Astrocyte of the cerebellum (primary cell): ENCODE data around the gene COL4A4.

Source experiments
- DNase-seq: peaks from one replicate; pipeline ENCODE4 v3.0.0-alpha.2; 2011; ENCODE audit warnings: low read depth
- H3K4me3 ChIP-seq: 2 replicates; pipeline ENCODE4 v1.5.1; 2011; ENCODE audit warnings: mild to moderate bottlenecking, low read depth, low read length, moderate library complexity
- in situ Hi-C: cut with HindIII; loops from 2 replicates; pipeline ENCODE4 v1.10.0; 2017; ENCODE audit warnings: low sequenced_read_pairs
- TF ChIP-seq, protein P1 (sequence below): IDR thresholded peaks from 2 replicates; pipeline ENCODE4 v1.5.1; 2012; ENCODE audit warnings: low read length, low read depth, moderate library complexity, mild to moderate bottlenecking; ENCODE audit errors: missing control alignments

COL4A4 gene

DNA sequence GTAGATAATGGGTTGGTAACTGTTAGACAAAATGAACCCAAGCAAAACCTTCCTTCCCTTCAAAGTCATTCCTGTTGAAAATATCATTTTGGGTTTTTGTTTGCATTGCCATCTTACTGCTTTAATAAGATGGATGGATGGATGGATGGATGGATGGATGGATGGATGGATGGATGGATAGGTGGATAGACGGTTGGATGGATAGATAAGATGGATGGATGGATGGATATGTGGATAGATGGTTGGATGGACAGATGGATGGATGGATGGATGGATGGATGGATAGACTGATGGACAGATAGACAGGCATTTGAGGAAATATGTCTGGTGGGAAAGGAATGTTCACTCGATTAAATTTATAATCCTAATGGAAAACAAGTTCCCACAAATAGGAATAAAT lies 133.2 kb downstream of the COL4A4 start:
- in situ Hi-C loops = no loop called here
- TF ChIP-seq, protein P1, sequence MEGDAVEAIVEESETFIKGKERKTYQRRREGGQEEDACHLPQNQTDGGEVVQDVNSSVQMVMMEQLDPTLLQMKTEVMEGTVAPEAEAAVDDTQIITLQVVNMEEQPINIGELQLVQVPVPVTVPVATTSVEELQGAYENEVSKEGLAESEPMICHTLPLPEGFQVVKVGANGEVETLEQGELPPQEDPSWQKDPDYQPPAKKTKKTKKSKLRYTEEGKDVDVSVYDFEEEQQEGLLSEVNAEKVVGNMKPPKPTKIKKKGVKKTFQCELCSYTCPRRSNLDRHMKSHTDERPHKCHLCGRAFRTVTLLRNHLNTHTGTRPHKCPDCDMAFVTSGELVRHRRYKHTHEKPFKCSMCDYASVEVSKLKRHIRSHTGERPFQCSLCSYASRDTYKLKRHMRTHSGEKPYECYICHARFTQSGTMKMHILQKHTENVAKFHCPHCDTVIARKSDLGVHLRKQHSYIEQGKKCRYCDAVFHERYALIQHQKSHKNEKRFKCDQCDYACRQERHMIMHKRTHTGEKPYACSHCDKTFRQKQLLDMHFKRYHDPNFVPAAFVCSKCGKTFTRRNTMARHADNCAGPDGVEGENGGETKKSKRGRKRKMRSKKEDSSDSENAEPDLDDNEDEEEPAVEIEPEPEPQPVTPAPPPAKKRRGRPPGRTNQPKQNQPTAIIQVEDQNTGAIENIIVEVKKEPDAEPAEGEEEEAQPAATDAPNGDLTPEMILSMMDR = no peak
- DNase-seq = no peak
- H3K4me3 ChIP-seq = no peak overlapping the region

DNA sequence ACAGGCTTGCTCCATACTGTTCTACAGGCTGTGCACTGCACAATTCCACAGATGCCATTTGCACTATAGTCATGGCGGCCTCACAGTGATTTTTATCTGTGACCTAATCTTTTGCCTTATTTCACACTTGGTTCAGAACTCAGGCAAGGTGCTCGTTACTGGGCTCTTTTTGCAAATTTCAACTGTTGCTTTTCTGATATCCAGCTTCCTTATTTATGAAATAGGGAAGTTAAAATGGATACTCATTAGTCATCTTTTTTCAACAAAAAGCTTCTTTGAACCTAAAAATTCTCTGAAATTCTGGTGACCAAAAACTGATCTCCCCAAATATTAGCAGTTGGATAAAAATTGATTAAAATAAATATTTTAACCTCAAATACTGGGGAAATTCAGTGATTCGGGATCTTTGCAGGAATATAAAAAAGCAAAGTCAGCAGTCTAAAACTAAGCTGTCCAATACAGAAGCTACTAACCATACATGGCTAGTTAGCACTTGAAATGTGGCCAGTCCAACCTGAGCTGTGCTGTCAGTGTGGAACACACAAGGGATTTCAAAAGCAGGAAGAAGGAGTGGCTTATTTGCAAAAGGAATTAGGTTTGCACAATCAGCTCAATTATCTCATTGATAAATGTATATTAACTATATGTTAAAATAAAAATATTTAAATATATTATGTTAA lies 134.4 kb downstream of the COL4A4 start:
- TF ChIP-seq, protein P1 = no peak
- DNase-seq = no peak
- no peak overlapping the region for H3K4me3 ChIP-seq
- in situ Hi-C loops = no loop called here

GRCh38 chr2:227025510-227025909 lies 138.5 kb downstream of the COL4A4 start:
- no peak overlapping the region for H3K4me3 ChIP-seq
- in situ Hi-C loops = no loop called here
- no peak for DNase-seq
- TF ChIP-seq, protein P1 = no peak

DNA sequence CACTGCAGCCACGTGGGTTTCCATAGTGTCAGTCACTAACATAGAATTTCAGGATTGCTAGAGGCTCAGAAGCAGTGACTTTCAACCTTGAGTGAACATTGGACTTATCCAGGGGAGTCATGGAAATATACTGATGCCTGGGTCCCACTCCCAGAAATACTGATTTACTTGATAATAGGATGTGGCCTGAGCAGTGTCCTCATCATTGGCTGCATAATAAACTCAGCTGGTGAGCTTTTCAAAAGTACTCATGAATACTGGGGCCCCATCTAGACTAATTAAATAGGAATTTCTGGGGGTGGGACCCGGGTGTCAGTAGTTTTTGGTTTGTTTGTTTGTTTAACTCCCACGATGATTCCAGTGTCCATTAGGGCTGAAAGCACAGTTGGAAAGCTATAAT lies 141.4 kb downstream of the COL4A4 start:
- in situ Hi-C loops = no loop called here
- TF ChIP-seq, protein P1 = no peak
- DNase-seq = no peak
- no peak overlapping the region for H3K4me3 ChIP-seq

GRCh38 chr2:227020416-227020815 lies 143.6 kb downstream of the COL4A4 start:
- DNase-seq = no peak
- in situ Hi-C loops = no loop called here
- H3K4me3 ChIP-seq = no peak overlapping the region
- TF ChIP-seq, protein P1 = no peak

DNA sequence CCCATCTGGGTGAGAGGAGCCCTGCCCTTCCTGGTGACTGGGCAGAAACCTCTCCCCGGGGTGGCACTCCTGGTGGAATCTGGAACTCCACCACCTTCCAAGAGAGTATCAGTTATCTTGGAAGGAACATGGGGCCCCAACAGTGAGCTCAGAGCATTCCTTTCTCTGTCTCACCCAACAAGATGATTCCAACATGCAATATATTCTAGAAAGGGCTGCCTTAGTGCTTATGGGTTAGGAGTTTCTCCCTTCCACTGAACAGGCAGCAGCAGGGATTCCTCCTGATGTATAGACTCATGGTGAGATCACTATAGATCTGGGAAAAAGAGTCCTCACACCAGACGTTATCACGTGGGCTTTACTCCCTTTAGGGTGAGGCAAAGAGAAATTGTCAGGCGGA lies 147.1 kb downstream of the COL4A4 start:
- in situ Hi-C loops = no loop called here
- H3K4me3 ChIP-seq = no peak overlapping the region
- TF ChIP-seq, protein P1 = no peak
- no peak for DNase-seq
